Measurements from ENCODE around the gene KMT2A.

GRCh38 chr11:118545533-118545932, 109.2 kb downstream of the KMT2A start:
- TF ChIP-seq CTCF (IDR thresholded peaks at IDR 0.05; ENCODE audit: poor library complexity, severe bottlenecking) (no peak), EZH2 (IDR thresholded peaks at IDR 0.05; ENCODE audit: borderline replicate concordance, insufficient read depth, low read length, poor library complexity, severe bottlenecking) (no peak), POLR2AphosphoS5 (IDR thresholded peaks at IDR 0.05) (no peak), REST (IDR thresholded peaks at IDR 0.05; ENCODE audit: borderline replicate concordance) (no peak), EP300 (conservative IDR thresholded peaks at IDR 0.05; ENCODE audit: poor library complexity, severe bottlenecking) (no peak)

Data from neural cell (in vitro differentiated cells).